Stimulated activated CD4-positive, alpha-beta T cell treated with anti-CD3 and anti-CD28 coated beads, Interleukin-4, amount 100 ng/mL, for 4 hours (primary cell): ENCODE measurements around the gene UPF2.
A peak's percentile ranks its signal among the peaks of the same experiment; 100 is the strongest.
"Not testable (repeated sequence)": the region's sequence is repeated elsewhere in the genome, so short reads cannot be mapped to it uniquely, and the experiment has no call there.

ENCODE experiments used
- DNase-seq, 2 experiments: peaks; one replicate each; pipeline ENCODE4 v3.0.0-alpha.2; 2020

Gene UPF2

GRCh38 chr10:12036073-12036655 lies 6.4 kb downstream of the UPF2 start:
- no peak for DNase-seq

- no peak for DNase-seq
These were observed 11.2 kb downstream of the UPF2 start for GRCh38 chr10:12031404-12031803.

DNA sequence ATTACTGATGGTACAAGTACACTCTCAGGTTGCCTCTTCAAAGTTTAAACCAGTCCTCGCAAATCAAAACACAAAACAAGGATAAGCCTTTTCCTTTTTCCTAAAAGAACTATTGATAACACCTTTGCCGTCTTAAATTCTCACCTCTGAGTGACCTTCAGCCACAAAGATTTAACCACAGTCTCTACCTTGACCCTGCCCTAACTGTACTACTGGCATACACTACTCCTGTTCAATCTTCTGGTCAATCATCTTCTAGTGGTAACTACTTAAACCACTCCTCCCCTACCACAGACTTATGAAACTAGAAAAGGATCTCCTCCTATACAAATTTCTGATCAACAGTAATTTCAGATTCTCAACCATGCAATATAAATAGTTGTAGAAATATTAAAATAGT lies 15.1 kb downstream of the UPF2 start:
- no peak for DNase-seq

- DNase-seq: no peak
These were observed 17.0 kb downstream of the UPF2 start for GRCh38 chr10:12025591-12025990.

GRCh38 chr10:12022580-12023257 lies 19.9 kb downstream of the UPF2 start:
- DNase-seq: no peak

DNA sequence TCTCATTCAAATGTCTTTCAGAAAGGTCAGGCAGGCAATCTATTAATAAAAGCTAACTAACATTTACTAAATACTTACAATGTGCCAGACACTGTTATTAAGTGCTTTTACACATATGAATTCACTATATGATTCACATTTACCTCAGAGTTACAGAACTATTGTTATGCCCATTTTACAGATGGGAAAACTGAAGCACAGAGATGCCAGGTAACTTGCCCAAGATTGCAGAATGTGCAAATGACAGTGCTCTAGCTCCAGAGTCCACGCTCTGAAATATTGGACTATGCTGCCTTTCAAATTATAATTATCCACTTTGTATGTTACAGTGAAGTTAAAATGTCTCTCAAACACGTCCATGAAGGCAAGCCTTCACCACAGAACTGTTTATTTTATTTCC lies 22.0 kb downstream of the UPF2 start:
- no peak for DNase-seq

DNA sequence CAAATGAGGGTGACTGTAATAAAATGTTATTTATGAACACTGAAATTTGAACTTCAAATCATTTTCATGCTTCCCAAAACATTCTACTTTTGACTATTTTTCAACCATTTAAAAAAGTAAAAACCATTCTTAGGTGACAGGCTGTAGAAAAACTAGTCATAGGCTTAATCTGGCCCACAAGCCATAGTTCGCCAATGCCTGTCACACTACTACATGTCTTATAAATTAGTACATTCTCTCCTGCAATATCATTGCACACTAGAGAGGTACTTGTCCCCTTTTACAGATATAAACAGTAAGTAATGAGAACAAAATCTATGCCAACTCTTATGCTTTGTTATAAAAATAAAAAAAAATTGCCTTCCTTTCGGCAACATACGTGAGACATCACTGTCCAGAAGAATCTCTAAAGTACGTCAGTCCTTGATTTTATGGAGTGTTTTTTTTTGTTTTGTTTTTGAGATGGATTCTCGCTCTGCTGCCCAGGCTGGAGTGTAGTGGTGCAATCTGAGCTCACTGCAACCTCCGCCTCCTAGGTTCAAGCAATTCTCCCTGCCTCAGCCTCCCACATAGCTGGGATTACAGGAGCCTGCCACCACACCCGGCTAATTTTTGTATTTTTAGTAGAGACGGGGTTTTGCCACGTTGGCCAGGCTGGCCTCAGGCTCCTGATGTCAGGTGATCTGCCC lies 23.2 kb downstream of the UPF2 start:
- no peak for DNase-seq

DNA sequence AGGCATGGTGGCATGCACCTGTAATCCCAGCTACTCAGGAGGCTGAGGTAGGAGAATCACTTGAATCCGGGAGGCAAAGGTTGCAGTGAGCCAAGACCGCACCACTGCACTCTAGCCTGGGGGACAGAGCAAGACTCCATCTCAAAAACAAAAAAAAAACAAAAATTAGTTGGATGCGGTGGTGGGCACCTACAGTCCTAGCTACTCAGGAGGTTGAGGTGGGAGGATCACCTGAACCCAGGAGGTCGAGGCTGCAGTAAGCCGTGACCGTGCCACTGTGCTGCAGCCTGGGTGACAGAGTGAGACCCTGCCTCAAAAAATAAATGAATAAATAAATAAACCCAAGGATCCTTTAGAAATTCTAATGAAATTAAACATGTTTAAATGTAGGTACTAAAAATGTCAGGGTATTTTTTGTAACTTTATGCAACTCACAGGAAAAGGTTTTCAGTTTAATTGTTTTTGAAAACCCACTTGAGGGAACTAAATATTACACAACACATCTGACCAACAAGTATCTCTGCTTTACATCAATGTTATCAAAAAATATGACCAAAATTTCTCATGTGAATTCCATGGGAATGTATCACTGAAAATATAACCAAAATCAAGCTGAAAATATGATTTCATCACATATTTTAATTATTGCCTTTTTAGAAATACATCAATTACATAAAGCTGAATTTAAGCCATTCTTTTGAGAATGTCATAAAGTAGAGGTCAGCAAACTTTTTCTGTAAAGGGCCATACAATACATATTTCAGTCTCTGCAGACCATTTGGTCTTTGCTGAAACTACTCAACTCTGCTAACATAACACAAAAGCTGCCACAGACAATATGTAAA lies 23.9 kb downstream of the UPF2 start:
- DNase-seq: no peak

DNA sequence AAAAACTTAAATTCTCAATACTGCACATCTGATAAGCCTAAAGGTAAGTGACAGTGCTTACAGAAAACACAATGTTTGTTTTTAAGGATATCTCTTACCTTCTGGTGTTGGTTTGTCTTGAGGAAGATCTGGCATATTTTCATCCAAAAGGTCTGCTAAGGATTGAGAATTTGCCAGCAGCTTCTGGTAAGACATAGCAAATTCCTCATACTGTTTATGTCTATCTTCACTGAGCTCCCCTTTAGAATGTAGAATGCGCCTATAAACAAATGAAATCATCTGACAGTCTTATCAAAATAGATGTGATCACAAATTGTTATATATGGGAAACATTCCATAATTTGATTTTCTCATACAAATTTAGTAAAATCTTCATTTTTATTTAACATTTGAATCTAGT lies 28.7 kb downstream of the UPF2 start:
- no peak for DNase-seq

DNA sequence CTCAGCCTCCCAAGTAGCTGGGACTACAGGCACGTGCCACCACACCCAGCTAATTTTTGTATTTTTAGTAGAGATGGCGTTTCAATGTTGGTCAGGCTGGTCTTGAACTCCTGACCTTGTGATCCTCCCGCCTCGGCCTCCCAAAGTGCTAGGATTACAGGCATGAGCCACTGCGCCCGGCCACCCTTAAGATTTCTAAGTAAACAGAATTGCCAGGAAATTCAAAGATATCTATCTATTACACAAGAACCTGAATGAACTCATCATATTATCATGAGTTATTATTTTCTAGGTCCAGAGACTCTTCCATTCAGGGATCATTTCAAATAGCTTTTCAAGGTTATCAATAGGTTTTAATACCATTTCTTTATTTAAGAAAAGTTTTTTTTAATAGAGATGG lies 29.2 kb downstream of the UPF2 start:
- not testable (repeated sequence) for DNase-seq

- DNase-seq: no peak
These were observed 32.3 kb downstream of the UPF2 start for GRCh38 chr10:12010353-12010752.

DNA sequence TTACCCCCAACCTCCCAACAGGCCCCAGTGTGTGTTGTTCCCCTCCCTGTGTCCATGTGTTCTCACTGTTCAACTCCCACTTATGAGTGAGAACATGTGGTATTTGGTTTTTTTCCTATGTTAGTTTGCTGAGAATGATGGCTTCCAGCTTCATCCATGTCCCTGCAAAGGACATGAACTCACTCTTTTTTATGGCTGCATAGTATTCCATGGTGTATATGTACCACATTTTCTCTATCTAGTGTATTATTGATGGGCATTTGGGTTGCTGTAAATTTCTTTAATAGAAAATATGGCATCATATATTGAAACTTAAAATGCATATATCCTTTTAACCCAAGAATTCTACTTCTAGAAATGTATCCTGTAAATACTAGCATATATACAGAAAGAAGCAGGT lies 33.8 kb downstream of the UPF2 start:
- DNase-seq: not testable (repeated sequence)

DNA sequence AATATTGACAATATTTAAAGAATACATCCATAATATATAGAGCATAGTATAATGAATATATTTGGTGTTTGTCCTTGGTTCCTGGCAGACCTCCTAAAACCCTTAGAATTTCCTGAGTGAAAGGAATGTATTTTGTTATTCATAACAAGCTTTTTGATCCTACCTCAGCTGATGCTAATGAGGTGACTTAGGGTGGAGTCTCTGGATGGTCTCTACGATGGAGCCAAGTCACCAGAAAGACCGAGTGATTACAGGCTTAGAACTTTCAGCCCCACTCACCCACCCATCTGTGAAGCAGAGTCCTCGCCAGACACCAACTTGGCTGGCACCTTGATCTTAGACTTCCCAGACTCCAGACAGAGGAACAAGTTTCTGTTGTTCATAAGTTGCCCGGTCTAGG lies 35.9 kb downstream of the UPF2 start:
- DNase-seq: no peak

DNA sequence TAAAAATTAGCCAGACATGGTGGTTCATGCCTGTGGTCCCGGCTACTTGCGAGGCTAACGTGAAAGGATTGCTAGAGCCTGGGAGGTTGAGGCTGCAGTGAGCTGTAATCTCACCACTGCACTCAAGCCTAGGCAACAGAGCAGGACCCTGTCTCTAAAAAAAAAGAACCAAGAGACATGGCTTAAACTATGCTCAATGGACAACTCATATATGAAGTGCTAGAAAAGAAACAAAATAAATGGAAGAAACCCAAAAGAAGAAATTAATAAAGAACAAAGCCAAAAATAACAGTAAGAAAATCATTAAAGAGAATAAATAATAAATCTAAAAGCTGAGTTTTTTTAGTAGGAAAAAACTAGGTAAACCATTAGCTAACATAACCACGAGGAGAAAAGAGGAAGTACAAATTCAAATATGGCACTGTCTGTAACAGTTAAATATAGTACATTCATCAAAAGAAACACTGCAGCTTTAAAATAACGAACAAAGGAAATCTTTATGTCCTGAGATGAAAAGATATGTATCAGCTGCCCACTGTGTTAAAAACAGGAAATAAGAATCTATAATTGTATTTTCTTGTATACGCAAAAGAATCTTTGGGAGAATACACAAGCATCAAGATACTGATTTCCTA lies 48.7 kb downstream of the UPF2 start:
- no peak for DNase-seq

DNA sequence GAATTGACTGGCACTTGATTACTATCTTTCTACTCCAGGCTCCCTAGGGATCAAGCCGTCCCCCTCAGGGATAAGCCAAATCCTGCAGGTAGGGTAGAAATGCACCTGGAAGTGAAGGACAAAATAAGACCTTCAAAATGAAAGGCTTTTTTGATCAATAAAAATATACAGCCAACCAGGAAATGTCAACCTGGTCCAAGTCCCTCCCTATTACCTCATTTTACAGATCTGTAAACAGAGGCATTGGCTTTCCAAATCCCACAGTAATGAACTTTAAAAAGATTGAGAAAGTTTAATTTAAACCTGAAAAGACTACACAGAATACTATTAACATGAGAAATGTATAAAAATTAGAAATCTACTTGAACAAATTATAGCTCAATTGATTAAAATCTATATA lies 53.7 kb downstream of the UPF2 start:
- no peak for DNase-seq

DNA sequence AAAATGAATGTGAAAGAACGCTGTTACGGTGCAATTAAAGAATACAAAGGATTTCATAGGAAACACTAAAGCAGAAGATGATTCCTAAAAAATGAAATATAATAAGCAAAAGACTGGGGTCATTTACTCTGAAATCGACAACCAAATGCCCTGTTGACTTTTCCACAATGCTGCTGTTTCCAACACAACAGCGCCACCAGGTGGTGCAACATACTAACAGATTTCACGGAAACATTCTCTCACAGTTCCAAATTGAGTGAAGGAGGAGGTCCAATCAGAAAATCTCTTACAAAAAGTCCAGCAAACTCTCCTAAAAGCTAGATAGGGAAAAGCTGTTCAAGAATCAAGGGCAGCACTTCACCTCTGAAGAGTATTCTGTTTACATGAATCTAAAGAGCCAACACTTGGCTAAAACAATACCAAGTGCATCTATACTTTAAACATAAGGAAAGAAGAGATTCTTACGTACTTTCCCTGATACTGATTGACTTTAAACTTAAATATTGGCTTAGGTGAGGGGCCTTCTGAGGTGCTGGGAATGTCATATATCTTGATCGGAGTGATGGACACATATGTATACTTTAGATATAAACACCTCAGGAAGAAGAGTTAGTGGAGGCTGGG lies 55.9 kb downstream of the UPF2 start:
- DNase-seq: peak; percentile 58 to 69

- DNase-seq: no peak
These were observed 60.4 kb downstream of the UPF2 start for GRCh38 chr10:11982253-11982652.

DNA sequence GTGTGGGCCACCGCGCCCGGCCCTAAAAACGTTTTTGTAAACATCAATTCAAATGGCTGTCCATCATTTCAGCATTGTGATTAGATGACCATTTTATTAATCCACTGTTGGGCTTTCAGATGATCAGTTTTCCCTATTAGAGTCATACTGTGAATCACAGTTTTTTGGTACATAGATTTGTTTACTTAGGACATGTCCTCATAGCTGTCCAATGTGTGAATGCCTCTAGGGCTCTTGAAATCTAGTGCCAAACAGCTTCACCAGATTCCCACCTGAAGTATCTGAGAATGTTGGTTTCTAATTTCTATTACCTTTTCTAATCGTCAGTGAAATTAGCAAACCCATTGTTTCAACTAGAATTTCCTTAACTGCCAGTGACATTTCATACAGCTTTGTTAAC lies 66.8 kb downstream of the UPF2 start:
- DNase-seq: no peak

- DNase-seq: not testable (repeated sequence)
These were observed 70.1 kb downstream of the UPF2 start for GRCh38 chr10:11972523-11972922.

DNA sequence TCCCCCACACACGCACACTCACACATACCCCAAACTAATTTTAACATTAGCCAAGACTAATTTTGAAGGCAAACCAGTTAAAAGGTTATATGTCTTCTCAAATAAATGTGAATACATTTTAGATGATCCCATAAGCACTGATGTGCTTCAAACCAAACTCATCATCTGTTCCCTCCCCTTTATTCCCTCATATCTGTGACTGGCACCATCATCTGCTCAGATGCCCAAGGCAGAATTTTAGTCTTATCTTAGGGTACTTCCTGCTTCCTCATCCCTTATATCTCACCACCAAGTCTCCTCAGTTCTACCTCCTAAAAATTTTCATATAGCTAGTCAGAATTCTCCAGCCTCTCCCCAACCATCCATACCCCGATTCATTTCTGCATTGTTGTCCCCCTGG lies 80.4 kb downstream of the UPF2 start:
- no peak for DNase-seq

GRCh38 chr10:11961771-11962170 lies 80.8 kb downstream of the UPF2 start:
- no peak for DNase-seq

DNA sequence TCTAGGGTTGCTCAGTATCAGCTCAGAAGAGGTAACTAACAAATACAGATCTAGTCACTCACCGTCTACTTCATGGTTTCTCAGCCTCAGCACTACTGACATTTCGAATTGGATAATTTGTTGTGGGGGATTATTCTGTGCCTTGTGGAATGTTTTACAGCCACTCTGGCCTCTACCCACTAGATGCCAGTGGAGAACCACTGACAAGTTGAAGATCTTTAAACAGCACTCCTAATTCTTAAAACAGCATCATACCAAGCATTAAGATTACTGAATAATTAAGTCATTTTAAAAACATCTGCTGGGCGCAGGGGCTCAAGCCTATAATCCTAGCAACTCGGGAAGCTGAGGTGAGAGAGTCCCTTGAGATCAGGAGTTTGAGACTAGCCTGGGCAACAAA lies 82.6 kb downstream of the UPF2 start:
- no peak for DNase-seq

DNA sequence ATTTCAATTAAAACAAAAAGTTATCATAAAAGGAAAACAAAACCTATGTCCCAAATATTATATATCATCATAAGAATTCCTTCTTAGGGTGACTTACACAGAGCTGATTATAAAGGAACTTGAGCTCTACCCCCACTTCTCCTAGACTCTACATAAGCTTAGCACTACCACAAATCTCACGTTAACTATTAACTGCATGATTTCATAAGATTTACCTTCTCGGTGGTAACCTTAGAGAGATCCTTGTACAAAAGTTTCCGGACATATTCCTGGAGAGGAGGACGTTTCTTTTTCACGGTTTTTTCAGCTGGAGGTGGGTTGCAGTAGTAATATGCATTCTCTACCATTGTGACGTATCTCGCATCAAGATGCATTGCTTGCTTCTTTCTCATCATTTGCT lies 83.7 kb downstream of the UPF2 start:
- no peak for DNase-seq
